ENCODE results near the gene MCEMP1.

MCEMP1 gene

GRCh38 chr19:7704280-7705060 is 27.6 kb downstream of the MCEMP1 start:
- no peak for TF ChIP-seq RAD21 (IDR thresholded peaks at IDR 0.05; ENCODE audit: low read depth)

GRCh38 chr19:7705387-7706187 is 28.7 kb downstream of the MCEMP1 start:
- TF ChIP-seq EGR1 (IDR thresholded peaks at IDR 0.05) (no peak), FOXM1 (IDR thresholded peaks at IDR 0.05; ENCODE audit: borderline replicate concordance, low read depth) (no peak), YY1 (IDR thresholded peaks at IDR 0.05; ENCODE audit: low read depth) (no peak), CREB1 (IDR thresholded peaks at IDR 0.05; ENCODE audit: low read depth) (no peak), TAF1 (IDR thresholded peaks at IDR 0.05; ENCODE audit: low read depth) (no peak), ZBTB7A (IDR thresholded peaks at IDR 0.05; ENCODE audit: low read depth) (no peak), RAD21 (IDR thresholded peaks at IDR 0.05; ENCODE audit: low read depth) (no peak), EP300 (IDR thresholded peaks at IDR 0.05; ENCODE audit: borderline replicate concordance) (no peak), CEBPB (IDR thresholded peaks at IDR 0.05) (no peak), NFIC (IDR thresholded peaks at IDR 0.05) (no peak), TCF12 (IDR thresholded peaks at IDR 0.05; ENCODE audit: low read depth) (no peak), REST (IDR thresholded peaks at IDR 0.05; ENCODE audit: low read depth) (no peak), TEAD4 (IDR thresholded peaks at IDR 0.05) (no peak), USF1 (IDR thresholded peaks at IDR 0.05) (no peak), MAX (IDR thresholded peaks at IDR 0.05) (no peak)

GRCh38 chr19:7706188-7706954 is 29.5 kb downstream of the MCEMP1 start:
- TF ChIP-seq TEAD4 (IDR thresholded peaks at IDR 0.05): no peak
- no peak for TF ChIP-seq CEBPB (IDR thresholded peaks at IDR 0.05)
- no peak for TF ChIP-seq CREB1 (IDR thresholded peaks at IDR 0.05; ENCODE audit: low read depth)
- no peak for TF ChIP-seq TAF1 (IDR thresholded peaks at IDR 0.05; ENCODE audit: low read depth)
- no peak for TF ChIP-seq RAD21 (IDR thresholded peaks at IDR 0.05; ENCODE audit: low read depth)
- TF ChIP-seq FOXM1 (IDR thresholded peaks at IDR 0.05; ENCODE audit: borderline replicate concordance, low read depth): no peak

GRCh38 chr19:7706955-7707456 is 30.1 kb downstream of the MCEMP1 start:
- TF ChIP-seq TCF12 (IDR thresholded peaks at IDR 0.05; ENCODE audit: low read depth): no peak
- TF ChIP-seq CEBPB (IDR thresholded peaks at IDR 0.05): no peak
- no peak for TF ChIP-seq RAD21 (IDR thresholded peaks at IDR 0.05; ENCODE audit: low read depth)
- TF ChIP-seq EGR1 (IDR thresholded peaks at IDR 0.05): no peak
- no peak for TF ChIP-seq FOXM1 (IDR thresholded peaks at IDR 0.05; ENCODE audit: borderline replicate concordance, low read depth)

GRCh38 chr19:7709932-7710460 is 33.1 kb downstream of the MCEMP1 start:
- TF ChIP-seq TCF12 (IDR thresholded peaks at IDR 0.05; ENCODE audit: low read depth): no peak
- TF ChIP-seq REST (IDR thresholded peaks at IDR 0.05; ENCODE audit: low read depth): no peak
- TF ChIP-seq CEBPB (IDR thresholded peaks at IDR 0.05): no peak
- no peak for TF ChIP-seq CREB1 (IDR thresholded peaks at IDR 0.05; ENCODE audit: low read depth)
- TF ChIP-seq ZBTB7A (IDR thresholded peaks at IDR 0.05; ENCODE audit: low read depth): no peak
- no peak for TF ChIP-seq TAF1 (IDR thresholded peaks at IDR 0.05; ENCODE audit: low read depth)
- no peak for TF ChIP-seq EP300 (IDR thresholded peaks at IDR 0.05; ENCODE audit: borderline replicate concordance)
- TF ChIP-seq MAX (IDR thresholded peaks at IDR 0.05): no peak
- no peak for TF ChIP-seq FOXM1 (IDR thresholded peaks at IDR 0.05; ENCODE audit: borderline replicate concordance, low read depth)
- no peak for TF ChIP-seq USF1 (IDR thresholded peaks at IDR 0.05)
- no peak for TF ChIP-seq TEAD4 (IDR thresholded peaks at IDR 0.05)
